Liver (tissue), 9 donors: ENCODE measurements around the gene MACROH2A2. TPM values are rescaled to one million over a fixed set of nuclear protein-coding genes. Genes with fewer than 3 reads are reported as not detected.
A peak's percentile ranks its signal among the peaks of the same experiment; 100 is the strongest.

ENCODE experiments used
- DNase-seq: peaks from one replicate; pipeline ENCODE4 v3.0.0-alpha.2; 2017; ENCODE audit warnings: low spot score
- H3K27ac ChIP-seq, 2 donors: one replicate each; pipeline ENCODE4 v1.7.0; 2013; ENCODE audit warnings: inconsistent platforms in 2 of 2, low read length in 2 of 2, control low read depth in 1 of 2, low read depth in 1 of 2, mild to moderate bottlenecking in 1 of 2
- H3K27me3 ChIP-seq, 4 donors: one replicate each; pipeline versions ENCODE4 v1.6.1 to v1.7.0; 2013; ENCODE audit warnings: low read length in 3 of 4, inconsistent platforms in 1 of 4, mild to moderate bottlenecking in 1 of 4, moderate library complexity in 1 of 4; ENCODE audit not compliant: control insufficient read depth in 4 of 4, insufficient read depth in 4 of 4
- H3K36me3 ChIP-seq, 4 donors: one replicate each; pipeline versions ENCODE4 v1.6.1 to v1.7.0; 2013; ENCODE audit warnings: low read length in 3 of 4, mild to moderate bottlenecking in 3 of 4, low read depth in 1 of 4, moderate library complexity in 1 of 4; ENCODE audit not compliant: control insufficient read depth in 4 of 4, insufficient read depth in 3 of 4
- H3K4me1 ChIP-seq, 4 donors: one replicate each; pipeline versions ENCODE4 v1.6.1 to v1.7.0; 2013; ENCODE audit warnings: low read length in 3 of 4, mild to moderate bottlenecking in 3 of 4, moderate library complexity in 1 of 4; ENCODE audit not compliant: control insufficient read depth in 4 of 4, insufficient read depth in 4 of 4
- H3K4me3 ChIP-seq, 3 donors: one replicate each; pipeline versions ENCODE4 v1.6.1 to v1.7.0; 2013; ENCODE audit warnings: low read length in 3 of 3, control low read depth in 1 of 3, low read depth in 1 of 3, mild to moderate bottlenecking in 1 of 3
- H3K9ac ChIP-seq, 2 donors: one replicate each; pipeline ENCODE4 v1.7.0; 2013; ENCODE audit warnings: low read length in 2 of 2, mild to moderate bottlenecking in 2 of 2, moderate library complexity in 2 of 2, control low read depth in 1 of 2, low read depth in 1 of 2
- H3K9me3 ChIP-seq, 4 donors: one replicate each; pipeline versions ENCODE4 v1.6.1 to v1.7.0; 2013; ENCODE audit warnings: low read length in 3 of 4; ENCODE audit not compliant: control insufficient read depth in 4 of 4
- ATF3 ChIP-seq: IDR thresholded peaks from 2 replicates; pipeline ENCODE4 v1.6.1; 2016; ENCODE audit warnings: antibody characterized with exemption
- EGR1 ChIP-seq, 2 donors: IDR thresholded peaks; 2 replicates each; pipeline ENCODE4 v1.6.1; 2016 to 2018; ENCODE audit warnings: antibody characterized with exemption in 2 of 2, low read depth in 2 of 2
- FOXA1 ChIP-seq: IDR thresholded peaks from 2 replicates; pipeline ENCODE4 v1.6.1; 2016; ENCODE audit warnings: antibody characterized with exemption
- FOXA2 ChIP-seq: IDR thresholded peaks from 2 replicates; pipeline ENCODE4 v1.6.1; 2016; ENCODE audit warnings: antibody characterized with exemption
- GABPA ChIP-seq, 2 donors: IDR thresholded peaks in 1 of 2; conservative IDR thresholded peaks in 1 of 2; 2 replicates each; pipeline ENCODE4 v1.6.1; 2016; ENCODE audit warnings: antibody characterized with exemption in 2 of 2, mild to moderate bottlenecking in 1 of 2, moderate library complexity in 1 of 2
- HNF4A ChIP-seq, 2 donors: conservative IDR thresholded peaks; 2 replicates each; pipeline ENCODE4 v1.6.1; 2016; ENCODE audit warnings: antibody characterized with exemption in 2 of 2, mild to moderate bottlenecking in 2 of 2
- HNF4G ChIP-seq: IDR thresholded peaks from 2 replicates; pipeline ENCODE4 v1.6.1; 2016; ENCODE audit warnings: antibody characterized with exemption
- JUND ChIP-seq, 2 donors: IDR thresholded peaks; 2 replicates each; pipeline ENCODE4 v1.6.1; 2016; ENCODE audit warnings: antibody characterized with exemption in 2 of 2
- NR2F2 ChIP-seq: IDR thresholded peaks from 2 replicates; pipeline ENCODE4 v1.6.1; 2016; ENCODE audit warnings: antibody characterized with exemption
- RAD21 ChIP-seq, 2 donors: IDR thresholded peaks; 2 replicates each; pipeline ENCODE4 v1.6.1; 2016; ENCODE audit warnings: antibody characterized with exemption in 2 of 2, mild to moderate bottlenecking in 2 of 2
- RXRA ChIP-seq, 2 donors: IDR thresholded peaks; 2 replicates each; pipeline ENCODE4 v1.6.1; 2017 to 2018; ENCODE audit warnings: antibody characterized with exemption in 2 of 2, mild to moderate bottlenecking in 1 of 2
- SP1 ChIP-seq: IDR thresholded peaks from 2 replicates; pipeline ENCODE4 v1.6.1; 2018; ENCODE audit warnings: antibody characterized with exemption, mild to moderate bottlenecking
- TAF1 ChIP-seq: conservative IDR thresholded peaks from 2 replicates; pipeline ENCODE4 v1.6.1; 2016; ENCODE audit warnings: antibody characterized with exemption, mild to moderate bottlenecking
- YY1 ChIP-seq: IDR thresholded peaks from 2 replicates; pipeline ENCODE4 v1.6.1; 2016; ENCODE audit warnings: antibody characterized with exemption, mild to moderate bottlenecking
- ZBTB33 ChIP-seq: IDR thresholded peaks from 2 replicates; pipeline ENCODE4 v1.6.1; 2016; ENCODE audit warnings: antibody characterized with exemption
- WGBS: extraction: QIAGEN DNeasy Blood & Tissue Kit; methylation state at CpG from one replicate; pipeline ENCODE4 v1.1.7; 2013; 5-methylcytosine and 5-hydroxymethylcytosine counted together
- polyA plus RNA-seq, 2 donors: library from polyadenylated mRNA; stranded (reverse) in 1 of 2; unstranded in 1 of 2; fragments of 200-250 nt in 1 of 2; fragments of >200 nt in 1 of 2; fragmentation: Nextera tagmentation in 1 of 2; extraction: Ambion mirVana in 1 of 2; gene quantifications; one replicate each; pipeline versions ENCODE4 v1.2.1 to v1.2.3, GENCODE V29; 2013 to 2015
- total RNA-seq, 2 donors: library from RNA; depleted of rRNA; stranded (reverse); fragments of >200 nt; gene quantifications; one replicate each; pipeline ENCODE4 v1.2.3, GENCODE V29; 2014
- TF ChIP-seq, protein P1 (sequence below): fragments of 150-350 bp; IDR thresholded peaks from 2 replicates; pipeline ENCODE4 v1.5.1; 2017; ENCODE audit warnings: improper control_type of control experiment, low read depth, low read length; ENCODE audit not compliant: missing input control
- TF ChIP-seq, protein P2 (sequence below): IDR thresholded peaks from 2 replicates; pipeline ENCODE4 v1.6.1; 2016; ENCODE audit warnings: antibody characterized with exemption, mild to moderate bottlenecking
- TF ChIP-seq, protein P3 (sequence below): IDR thresholded peaks from 2 replicates; pipeline ENCODE4 v1.6.1; 2016; ENCODE audit warnings: antibody characterized with exemption
- donor health status: healthy.
- donor health status: healthy.
- donor health status: healthy.
- donor health status: healthy.
- donor health status: healthy.

Gene MACROH2A2
- total and polyA plus RNA-seq, 4 donors: 1.2 to 7.2 (median 3.4) TPM

- no peak for TF ChIP-seq HNF4G
- TF ChIP-seq YY1: no peak
- TF ChIP-seq, protein P1, sequence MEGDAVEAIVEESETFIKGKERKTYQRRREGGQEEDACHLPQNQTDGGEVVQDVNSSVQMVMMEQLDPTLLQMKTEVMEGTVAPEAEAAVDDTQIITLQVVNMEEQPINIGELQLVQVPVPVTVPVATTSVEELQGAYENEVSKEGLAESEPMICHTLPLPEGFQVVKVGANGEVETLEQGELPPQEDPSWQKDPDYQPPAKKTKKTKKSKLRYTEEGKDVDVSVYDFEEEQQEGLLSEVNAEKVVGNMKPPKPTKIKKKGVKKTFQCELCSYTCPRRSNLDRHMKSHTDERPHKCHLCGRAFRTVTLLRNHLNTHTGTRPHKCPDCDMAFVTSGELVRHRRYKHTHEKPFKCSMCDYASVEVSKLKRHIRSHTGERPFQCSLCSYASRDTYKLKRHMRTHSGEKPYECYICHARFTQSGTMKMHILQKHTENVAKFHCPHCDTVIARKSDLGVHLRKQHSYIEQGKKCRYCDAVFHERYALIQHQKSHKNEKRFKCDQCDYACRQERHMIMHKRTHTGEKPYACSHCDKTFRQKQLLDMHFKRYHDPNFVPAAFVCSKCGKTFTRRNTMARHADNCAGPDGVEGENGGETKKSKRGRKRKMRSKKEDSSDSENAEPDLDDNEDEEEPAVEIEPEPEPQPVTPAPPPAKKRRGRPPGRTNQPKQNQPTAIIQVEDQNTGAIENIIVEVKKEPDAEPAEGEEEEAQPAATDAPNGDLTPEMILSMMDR: no peak
- TF ChIP-seq JUND (IDR thresholded peaks at IDR 0.05): peak in 1 of 2 donors; percentile 27
- no peak for TF ChIP-seq RAD21 (IDR thresholded peaks at IDR 0.05)
- TF ChIP-seq RXRA (IDR thresholded peaks at IDR 0.05): peak; percentile 42 to 65
- TF ChIP-seq ATF3: no peak
- TF ChIP-seq, protein P2, sequence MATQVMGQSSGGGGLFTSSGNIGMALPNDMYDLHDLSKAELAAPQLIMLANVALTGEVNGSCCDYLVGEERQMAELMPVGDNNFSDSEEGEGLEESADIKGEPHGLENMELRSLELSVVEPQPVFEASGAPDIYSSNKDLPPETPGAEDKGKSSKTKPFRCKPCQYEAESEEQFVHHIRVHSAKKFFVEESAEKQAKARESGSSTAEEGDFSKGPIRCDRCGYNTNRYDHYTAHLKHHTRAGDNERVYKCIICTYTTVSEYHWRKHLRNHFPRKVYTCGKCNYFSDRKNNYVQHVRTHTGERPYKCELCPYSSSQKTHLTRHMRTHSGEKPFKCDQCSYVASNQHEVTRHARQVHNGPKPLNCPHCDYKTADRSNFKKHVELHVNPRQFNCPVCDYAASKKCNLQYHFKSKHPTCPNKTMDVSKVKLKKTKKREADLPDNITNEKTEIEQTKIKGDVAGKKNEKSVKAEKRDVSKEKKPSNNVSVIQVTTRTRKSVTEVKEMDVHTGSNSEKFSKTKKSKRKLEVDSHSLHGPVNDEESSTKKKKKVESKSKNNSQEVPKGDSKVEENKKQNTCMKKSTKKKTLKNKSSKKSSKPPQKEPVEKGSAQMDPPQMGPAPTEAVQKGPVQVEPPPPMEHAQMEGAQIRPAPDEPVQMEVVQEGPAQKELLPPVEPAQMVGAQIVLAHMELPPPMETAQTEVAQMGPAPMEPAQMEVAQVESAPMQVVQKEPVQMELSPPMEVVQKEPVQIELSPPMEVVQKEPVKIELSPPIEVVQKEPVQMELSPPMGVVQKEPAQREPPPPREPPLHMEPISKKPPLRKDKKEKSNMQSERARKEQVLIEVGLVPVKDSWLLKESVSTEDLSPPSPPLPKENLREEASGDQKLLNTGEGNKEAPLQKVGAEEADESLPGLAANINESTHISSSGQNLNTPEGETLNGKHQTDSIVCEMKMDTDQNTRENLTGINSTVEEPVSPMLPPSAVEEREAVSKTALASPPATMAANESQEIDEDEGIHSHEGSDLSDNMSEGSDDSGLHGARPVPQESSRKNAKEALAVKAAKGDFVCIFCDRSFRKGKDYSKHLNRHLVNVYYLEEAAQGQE: no peak
- TF ChIP-seq, protein P3, sequence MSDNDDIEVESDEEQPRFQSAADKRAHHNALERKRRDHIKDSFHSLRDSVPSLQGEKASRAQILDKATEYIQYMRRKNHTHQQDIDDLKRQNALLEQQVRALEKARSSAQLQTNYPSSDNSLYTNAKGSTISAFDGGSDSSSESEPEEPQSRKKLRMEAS: no peak
- no peak for TF ChIP-seq NR2F2
- TF ChIP-seq GABPA (IDR thresholded peaks at IDR 0.05 in 1 of 2, conservative IDR thresholded peaks at IDR 0.05 in 1 of 2): no peak
- no peak for TF ChIP-seq FOXA2
- no peak for TF ChIP-seq ZBTB33
- no peak for TF ChIP-seq TAF1
- no peak for TF ChIP-seq EGR1 (IDR thresholded peaks at IDR 0.05; ENCODE audit: low read depth in 2 of 2)
- no peak for TF ChIP-seq FOXA1
- no peak for TF ChIP-seq SP1
- TF ChIP-seq HNF4A (conservative IDR thresholded peaks at IDR 0.05): peak in 1 of 2 donors; percentile 35
- Histone ChIP-seq H3K27ac (no peak overlapping the region), H3K27me3 (no peaks in the 10 kb centered on the region), H3K36me3 (no peaks in the 10 kb centered on the region), H3K9ac (no peak overlapping the region), H3K4me3 (peak overlapping the region in 1 of 3 donors; percentile 75), H3K9me3 (no peaks in the 10 kb centered on the region), H3K4me1 (peaks cover 2 to 20% (median 10%) of the 10 kb centered on the region in 4 donors)
- DNase-seq: no peak
- WGBS: 61% methylated on average over 10 of the region's 10 CpGs
Observed at GRCh38 chr10:70130878-70131559, 78.4 kb downstream of the MACROH2A2 start.
